Gastroesophageal sphincter (tissue), 3 donors: ENCODE results near the gene FNDC3B.

Experiments
- CTCF ChIP-seq, 4 experiments: fragments of 200-600 bp in 2 of 4; fragments of 450-650 bp in 2 of 4; sonication (generic) in 1 of 4; IDR thresholded peaks; one replicate each; pipeline ENCODE4 v1.5.1; 2017 to 2019; ENCODE audit warnings: antibody characterized with exemption in 4 of 4, mild to moderate bottlenecking in 2 of 4, moderate library complexity in 2 of 4
- POLR2AphosphoS5 ChIP-seq: sonication (generic); formaldehyde crosslinking; IDR thresholded peaks from one replicate; pipeline ENCODE4 v1.6.1; 2017; ENCODE audit warnings: antibody characterized with exemption

- no peak for TF ChIP-seq POLR2AphosphoS5
- TF ChIP-seq CTCF (IDR thresholded peaks at IDR 0.05): no peak
Measured at GRCh38 chr3:172120912-172121311, 81.5 kb downstream of the FNDC3B start.
